Breast epithelium (tissue), 3 donors: ENCODE data around the gene GPR55.

Experiments used
- CTCF ChIP-seq, 3 donors: fragments of 450-650 bp; IDR thresholded peaks; one replicate each; pipeline ENCODE4 v1.5.1; 2016 to 2017; ENCODE audit warnings: antibody characterized with exemption in 3 of 3, mild to moderate bottlenecking in 3 of 3, moderate library complexity in 3 of 3
- POLR2A ChIP-seq: fragments of 450-650 bp; IDR thresholded peaks from one replicate; pipeline ENCODE4 v1.6.1; 2016; ENCODE audit warnings: antibody characterized with exemption, mild to moderate bottlenecking, moderate library complexity

DNA sequence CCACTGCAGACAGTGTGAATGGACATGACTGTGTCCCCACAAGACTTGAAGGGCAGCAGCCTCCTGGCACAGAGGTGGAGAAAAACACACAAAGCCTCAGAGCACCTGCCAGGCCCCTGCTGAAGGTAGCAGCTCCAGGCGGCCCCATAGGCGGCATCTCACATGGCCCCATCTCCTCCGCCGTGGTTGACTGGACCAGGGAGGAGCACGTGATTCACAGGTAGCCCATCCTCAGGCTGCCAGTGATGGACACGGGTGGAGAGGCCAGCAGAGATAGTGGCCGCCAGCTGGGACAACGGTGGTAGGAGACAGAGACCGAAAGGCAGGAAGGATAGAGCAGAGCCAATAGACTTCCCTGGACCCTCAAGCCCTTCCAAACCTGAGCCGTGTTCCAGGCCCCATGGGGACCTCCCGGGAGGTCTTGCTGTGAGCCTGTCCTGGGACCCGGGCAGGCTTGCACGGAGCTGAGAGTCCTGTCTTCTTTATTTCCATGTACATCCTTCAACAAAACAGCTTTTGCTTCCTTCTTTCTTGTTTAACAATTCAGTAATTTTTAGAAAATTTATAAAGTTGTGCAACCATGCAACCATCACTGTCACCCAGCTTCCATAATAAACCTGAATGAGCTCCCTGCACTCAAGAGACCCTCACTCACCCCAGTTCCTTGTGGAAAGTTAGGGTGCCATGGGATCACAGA is 26.9 kb downstream of the GPR55 start:
- TF ChIP-seq CTCF (IDR thresholded peaks at IDR 0.05) = no peak
- TF ChIP-seq POLR2A = no peak
